Activated gamma-delta T cell treated with Interleukin-2 at 50 U/mL for 16 hours (primary cell): ENCODE results near the gene CHST13.
A peak's percentile ranks its signal among the peaks of the same experiment; 100 is the strongest.
"Not testable (repeated sequence)": the region's sequence is repeated elsewhere in the genome, so short reads cannot be mapped to it uniquely, and the experiment has no call there.

Source experiments
- DNase-seq: peaks from one replicate; pipeline ENCODE4 v3.0.0-alpha.2; 2020

The CHST13 gene

GRCh38 chr3:126527006-126527405 lies 3.1 kb downstream of the CHST13 start:
- no peak for DNase-seq

GRCh38 chr3:126527455-126528211 lies 3.7 kb downstream of the CHST13 start:
- no peak for DNase-seq

- DNase-seq, result no peak
Observed at GRCh38 chr3:126528419-126528799, 4.5 kb downstream of the CHST13 start.

- no peak for DNase-seq
Observed at GRCh38 chr3:126528800-126529541, 5.0 kb downstream of the CHST13 start.

- no peak for DNase-seq
Observed at GRCh38 chr3:126529585-126530170, 5.7 kb downstream of the CHST13 start.

GRCh38 chr3:126530171-126531050 lies 6.5 kb downstream of the CHST13 start:
- DNase-seq, result no peak

GRCh38 chr3:126531051-126531330 lies 7.0 kb downstream of the CHST13 start:
- no peak for DNase-seq

- no peak for DNase-seq
Observed at GRCh38 chr3:126533506-126533905, 9.6 kb downstream of the CHST13 start.

- DNase-seq, result not testable (repeated sequence)
Observed at GRCh38 chr3:126534716-126535115, 10.8 kb downstream of the CHST13 start.

- DNase-seq, result no peak
Observed at GRCh38 chr3:126535636-126536035, 11.7 kb downstream of the CHST13 start.

GRCh38 chr3:126536126-126536525 lies 12.2 kb downstream of the CHST13 start:
- DNase-seq, result no peak

GRCh38 chr3:126537116-126537729 lies 13.3 kb downstream of the CHST13 start:
- no peak for DNase-seq

GRCh38 chr3:126537730-126538281 lies 13.9 kb downstream of the CHST13 start:
- DNase-seq, result no peak

- peak; percentile 0 for DNase-seq
Observed at GRCh38 chr3:126538316-126538715, 14.4 kb downstream of the CHST13 start.

GRCh38 chr3:126538966-126539365 lies 15.0 kb downstream of the CHST13 start:
- no peak for DNase-seq

GRCh38 chr3:126539558-126540250 lies 15.7 kb downstream of the CHST13 start:
- peak; percentile 2 for DNase-seq

- no peak for DNase-seq
Observed at GRCh38 chr3:126540342-126540849, 16.4 kb downstream of the CHST13 start.

GRCh38 chr3:126540951-126541627 lies 17.1 kb downstream of the CHST13 start:
- DNase-seq, result no peak

- no peak for DNase-seq
Observed at GRCh38 chr3:126541628-126542339, 17.8 kb downstream of the CHST13 start.
